Parathyroid adenoma (tissue), 2 donors: ENCODE data around the gene CCDC91.

Source experiments
- H2AFZ ChIP-seq: fragments of 300-600 bp; sonication (generic); one replicate; pipeline ENCODE4 v1.7.0; 2017; ENCODE audit warnings: antibody characterized with exemption, mild to moderate bottlenecking
- H3K27ac ChIP-seq: fragments of 300-600 bp; sonication (generic); one replicate; pipeline ENCODE4 v1.7.0; 2017
- H3K27me3 ChIP-seq: fragments of 300-600 bp; sonication (generic); one replicate; pipeline ENCODE4 v1.7.0; 2017; ENCODE audit warnings: low read length; ENCODE audit not compliant: control insufficient read depth, insufficient read depth
- H3K36me3 ChIP-seq: fragments of 300-600 bp; sonication (generic); one replicate; pipeline ENCODE4 v1.7.0; 2017; ENCODE audit warnings: low read length; ENCODE audit not compliant: control insufficient read depth, insufficient read depth
- H3K4me1 ChIP-seq: fragments of 300-600 bp; sonication (generic); one replicate; pipeline ENCODE4 v1.7.0; 2017; ENCODE audit warnings: control low read depth
- H3K4me2 ChIP-seq: fragments of 300-600 bp; sonication (generic); one replicate; pipeline ENCODE4 v1.7.0; 2017; ENCODE audit warnings: low read length
- H3K4me3 ChIP-seq: fragments of 300-600 bp; sonication (generic); one replicate; pipeline ENCODE4 v1.7.0; 2017; ENCODE audit warnings: low read depth, low read length
- H3K79me2 ChIP-seq: fragments of 300-600 bp; sonication (generic); one replicate; pipeline ENCODE4 v1.7.0; 2017; ENCODE audit warnings: control low read depth
- H3K9ac ChIP-seq: fragments of 300-600 bp; sonication (generic); one replicate; pipeline ENCODE4 v1.7.0; 2017; ENCODE audit warnings: mild to moderate bottlenecking
- H3K9me3 ChIP-seq: fragments of 300-600 bp; sonication (generic); one replicate; pipeline ENCODE4 v1.7.0; 2017; ENCODE audit warnings: low read length; ENCODE audit not compliant: control insufficient read depth
- CTCF ChIP-seq: fragments of 300-600 bp; sonication (generic); IDR thresholded peaks from one replicate; pipeline ENCODE4 v1.7.0; 2017; ENCODE audit warnings: antibody characterized with exemption, mild to moderate bottlenecking
- donor health status: primary hyperparathyroidism.

The CCDC91 gene

GRCh38 chr12:28223858-28224257, 33.6 kb downstream of the CCDC91 start:
- Histone ChIP-seq H3K36me3 (no peaks in the 10 kb centered on the region), H3K9me3 (no peaks in the 10 kb centered on the region), H3K79me2 (peaks cover 7% of the 10 kb centered on the region), H2AFZ (no peak overlapping the region), H3K4me3 (no peak overlapping the region), H3K9ac (no peak overlapping the region), H3K4me2 (no peak overlapping the region), H3K4me1 (no peaks in the 10 kb centered on the region), H3K27ac (no peak overlapping the region), H3K27me3 (no peaks in the 10 kb centered on the region)
- no peak for TF ChIP-seq CTCF

DNA sequence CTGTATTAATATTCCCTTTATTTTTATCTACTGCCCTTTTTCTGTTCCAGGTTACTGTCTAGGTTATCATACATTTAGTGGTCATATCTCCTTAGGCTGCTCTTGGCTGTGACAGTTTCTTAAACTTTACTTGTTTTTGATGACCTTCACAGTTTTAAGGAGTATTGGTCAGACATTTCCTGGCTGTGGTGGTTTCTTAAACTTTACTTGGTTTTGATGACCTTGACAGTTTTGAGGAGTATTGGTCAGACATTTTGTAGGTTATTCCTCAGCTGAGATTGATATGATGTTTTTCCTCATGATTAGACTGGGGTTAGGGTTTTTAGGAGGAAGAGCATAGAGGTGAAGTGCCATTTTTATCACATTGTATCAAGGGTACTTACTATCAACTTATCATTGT, 36.4 kb downstream of the CCDC91 start:
- no peak overlapping the region for H3K4me3 ChIP-seq
- no peak overlapping the region for H3K9ac ChIP-seq
- H3K4me1 ChIP-seq: no peaks in the 10 kb centered on the region
- H3K4me2 ChIP-seq: no peak overlapping the region
- no peak overlapping the region for H3K27ac ChIP-seq
- no peak overlapping the region for H2AFZ ChIP-seq
- H3K79me2 ChIP-seq: peaks cover 4% of the 10 kb centered on the region
- H3K36me3 ChIP-seq: no peaks in the 10 kb centered on the region
- H3K9me3 ChIP-seq: no peaks in the 10 kb centered on the region
- H3K27me3 ChIP-seq: no peaks in the 10 kb centered on the region
- no peak for TF ChIP-seq CTCF

DNA sequence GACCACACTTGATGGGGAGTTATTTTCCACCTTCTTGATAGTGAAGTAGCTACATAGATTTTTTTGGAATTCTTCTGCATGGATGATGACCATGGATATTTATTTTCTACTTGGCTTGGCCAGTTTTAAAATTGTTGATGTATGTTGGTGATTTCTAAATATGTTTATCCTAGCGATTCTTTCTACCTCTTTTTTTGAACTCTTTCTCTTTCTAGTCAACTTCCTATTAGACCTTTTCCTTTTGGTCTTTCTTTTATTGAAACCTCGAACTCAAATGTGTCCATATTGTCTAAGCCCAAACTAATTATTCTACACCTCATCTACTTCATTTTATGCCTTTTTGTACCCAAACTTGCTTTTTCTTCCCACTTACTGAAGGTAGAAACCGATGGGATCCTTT, 37.0 kb downstream of the CCDC91 start:
- Histone ChIP-seq H3K4me1 (no peaks in the 10 kb centered on the region), H2AFZ (no peak overlapping the region), H3K4me2 (no peak overlapping the region), H3K9ac (no peak overlapping the region), H3K27ac (no peak overlapping the region), H3K4me3 (no peak overlapping the region), H3K36me3 (no peaks in the 10 kb centered on the region), H3K27me3 (no peaks in the 10 kb centered on the region), H3K79me2 (peaks cover 4% of the 10 kb centered on the region), H3K9me3 (no peaks in the 10 kb centered on the region)
- TF ChIP-seq CTCF: no peak

- Histone ChIP-seq H3K27me3 (no peaks in the 10 kb centered on the region), H3K9me3 (no peaks in the 10 kb centered on the region), H3K27ac (no peak overlapping the region), H2AFZ (no peak overlapping the region), H3K79me2 (peaks cover 4% of the 10 kb centered on the region), H3K36me3 (no peaks in the 10 kb centered on the region), H3K9ac (no peak overlapping the region), H3K4me3 (no peak overlapping the region), H3K4me1 (no peaks in the 10 kb centered on the region), H3K4me2 (no peak overlapping the region)
- no peak for TF ChIP-seq CTCF
Measured at GRCh38 chr12:28231248-28231647, 41.0 kb downstream of the CCDC91 start.

DNA sequence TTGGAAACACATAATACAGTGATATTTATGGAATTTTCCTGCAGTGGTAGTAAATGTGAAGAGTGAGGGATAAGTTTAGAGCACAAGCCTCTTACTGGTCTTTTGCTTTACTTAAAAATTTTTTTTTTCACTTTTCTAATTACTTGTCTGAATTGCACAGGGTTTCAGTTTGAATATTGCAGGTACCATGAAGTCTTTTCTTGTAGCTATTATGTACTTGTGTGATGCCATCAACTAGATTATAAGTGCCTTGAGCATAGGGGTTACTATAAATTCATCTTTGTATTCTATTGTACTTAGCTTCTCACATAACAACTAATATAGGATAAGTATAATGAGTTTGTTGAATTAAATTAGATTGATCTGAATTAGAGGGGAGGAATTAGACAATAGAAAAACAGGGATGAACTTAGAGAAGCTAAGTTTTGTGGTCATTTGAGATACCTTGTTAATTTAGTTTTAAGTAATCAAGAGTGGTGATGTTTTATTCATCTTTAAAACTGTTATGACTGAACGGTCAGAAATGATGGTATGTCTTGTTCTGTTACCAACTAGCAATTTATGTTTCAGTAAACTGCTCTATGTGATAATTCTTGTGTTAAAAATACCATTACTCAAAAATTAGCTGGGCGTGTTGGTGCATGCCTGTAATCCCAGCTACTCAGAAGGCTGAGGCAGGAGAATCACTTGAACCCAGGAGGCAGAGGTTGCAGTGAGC, 42.1 kb downstream of the CCDC91 start:
- H3K27ac ChIP-seq: no peak overlapping the region
- no peak overlapping the region for H3K4me3 ChIP-seq
- no peak overlapping the region for H2AFZ ChIP-seq
- no peaks in the 10 kb centered on the region for H3K9me3 ChIP-seq
- H3K9ac ChIP-seq: no peak overlapping the region
- no peaks in the 10 kb centered on the region for H3K27me3 ChIP-seq
- H3K79me2 ChIP-seq: peaks cover 6% of the 10 kb centered on the region
- H3K36me3 ChIP-seq: no peaks in the 10 kb centered on the region
- H3K4me1 ChIP-seq: no peaks in the 10 kb centered on the region
- no peak overlapping the region for H3K4me2 ChIP-seq
- TF ChIP-seq CTCF: no peak
